GM21515 (cell line): ENCODE measurements around the gene RNF145.
"Not testable (repeated sequence)": the region's sequence is repeated elsewhere in the genome, so short reads cannot be mapped to it uniquely, and the experiment has no call there.

Experiments
- ATAC-seq: cut with Tn5 transposase; IDR thresholded peaks from one replicate; pipeline ENCODE4 v1.9.1; 2021; ENCODE audit not compliant: unreplicated experiment

RNF145 gene, protein sequence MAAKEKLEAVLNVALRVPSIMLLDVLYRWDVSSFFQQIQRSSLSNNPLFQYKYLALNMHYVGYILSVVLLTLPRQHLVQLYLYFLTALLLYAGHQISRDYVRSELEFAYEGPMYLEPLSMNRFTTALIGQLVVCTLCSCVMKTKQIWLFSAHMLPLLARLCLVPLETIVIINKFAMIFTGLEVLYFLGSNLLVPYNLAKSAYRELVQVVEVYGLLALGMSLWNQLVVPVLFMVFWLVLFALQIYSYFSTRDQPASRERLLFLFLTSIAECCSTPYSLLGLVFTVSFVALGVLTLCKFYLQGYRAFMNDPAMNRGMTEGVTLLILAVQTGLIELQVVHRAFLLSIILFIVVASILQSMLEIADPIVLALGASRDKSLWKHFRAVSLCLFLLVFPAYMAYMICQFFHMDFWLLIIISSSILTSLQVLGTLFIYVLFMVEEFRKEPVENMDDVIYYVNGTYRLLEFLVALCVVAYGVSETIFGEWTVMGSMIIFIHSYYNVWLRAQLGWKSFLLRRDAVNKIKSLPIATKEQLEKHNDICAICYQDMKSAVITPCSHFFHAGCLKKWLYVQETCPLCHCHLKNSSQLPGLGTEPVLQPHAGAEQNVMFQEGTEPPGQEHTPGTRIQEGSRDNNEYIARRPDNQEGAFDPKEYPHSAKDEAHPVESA

DNA sequence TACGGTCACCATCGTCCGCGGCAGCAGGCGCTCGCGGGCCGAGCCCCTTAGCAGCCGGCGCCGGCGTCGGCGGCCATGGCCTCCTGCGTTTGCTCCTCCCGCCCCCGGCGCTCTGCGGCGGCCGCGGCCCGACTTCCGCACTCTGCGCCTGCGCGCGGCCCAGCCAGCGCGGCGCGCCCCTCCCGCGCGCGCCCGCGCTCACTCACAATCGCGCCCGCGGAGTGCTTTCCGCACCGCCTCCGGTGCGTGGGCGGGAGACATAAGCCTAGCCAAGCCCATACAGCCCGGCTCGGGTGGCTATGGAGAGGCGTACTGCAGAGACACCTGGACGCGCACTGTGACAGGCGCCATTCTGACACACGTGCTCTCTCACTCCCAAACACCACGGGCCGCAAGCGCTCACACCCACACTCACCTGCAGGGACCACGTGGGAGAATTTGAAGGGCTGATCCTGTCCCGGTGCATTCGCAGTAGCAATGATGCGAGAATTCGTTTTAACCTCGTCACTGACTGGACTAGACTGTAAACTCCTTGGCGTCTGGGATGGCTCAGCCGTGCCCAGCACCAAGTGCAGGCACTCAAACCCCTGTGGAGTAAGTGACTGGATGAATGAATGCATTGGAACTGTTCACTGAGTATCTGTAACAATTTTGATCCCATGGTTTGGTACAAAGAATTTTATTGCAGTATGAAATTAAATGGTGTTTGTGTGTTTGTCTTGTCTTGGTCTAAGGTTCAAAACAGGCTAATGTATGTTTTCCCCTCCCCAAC lies at the start of gene RNF145:
RNF145 (minus strand) TSS at position 116 of the 772 bp plus-strand sequence. CDS start 5,936 bp downstream, outside the sequence.
- peak; percentile 69 for ATAC-seq

- no peak for ATAC-seq
Measured at GRCh38 chr5:159258361-159258760, 49.0 kb upstream of the RNF145 start.

DNA sequence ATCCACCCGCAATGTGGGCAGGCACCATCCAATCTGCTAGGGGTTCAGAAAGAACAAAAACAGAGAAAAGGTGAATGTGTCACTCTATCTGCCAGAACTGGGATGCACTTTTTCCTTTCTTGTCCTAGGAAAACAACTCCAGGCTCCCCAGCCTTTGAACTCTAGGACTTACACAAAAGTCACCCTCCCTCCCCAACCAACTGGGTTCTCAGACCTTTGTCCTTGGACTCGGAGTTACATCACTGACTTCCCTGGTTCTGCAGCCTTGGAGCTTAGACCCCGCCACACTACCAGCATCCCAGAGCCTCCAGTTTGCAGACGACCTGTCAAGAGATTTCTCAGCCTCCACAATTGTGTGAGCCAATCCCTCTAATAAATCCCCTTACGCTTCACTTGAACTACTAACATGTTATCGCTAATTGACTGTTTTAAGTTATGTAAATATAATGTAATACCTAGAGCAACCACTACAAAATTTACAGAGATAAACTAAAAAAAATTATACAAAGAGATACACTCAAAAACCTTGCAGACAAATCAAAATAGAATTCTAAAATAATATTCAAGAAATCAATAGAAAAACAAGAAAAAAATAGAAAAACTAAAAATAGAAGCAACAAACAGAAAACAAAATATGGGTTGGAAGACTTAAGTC lies 48.4 kb upstream of the RNF145 start:
- ATAC-seq = no peak

DNA sequence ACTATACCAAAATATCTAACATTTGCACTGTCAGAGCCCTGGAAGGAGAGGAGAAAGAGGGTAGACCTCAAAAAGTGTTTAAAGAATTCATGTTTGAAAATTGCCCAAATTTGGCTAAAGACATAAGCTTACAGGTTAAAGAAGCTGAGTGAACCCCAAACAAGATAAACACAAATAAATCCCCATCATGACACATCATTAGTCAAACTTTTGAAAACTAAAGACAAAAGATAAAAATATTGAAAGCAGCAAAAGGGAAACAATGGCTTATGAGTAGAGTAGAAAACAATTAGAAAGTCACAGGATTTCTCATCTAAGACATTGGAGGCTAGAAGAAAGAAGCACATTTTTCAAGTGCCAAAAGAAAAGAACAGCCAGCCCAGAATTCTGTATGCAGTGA lies 47.7 kb upstream of the RNF145 start:
- ATAC-seq = no peak

GRCh38 chr5:159252195-159252594 lies 42.8 kb upstream of the RNF145 start:
- ATAC-seq = no peak

- ATAC-seq = no peak
Measured at GRCh38 chr5:159249158-159249557, 39.8 kb upstream of the RNF145 start.

GRCh38 chr5:159244890-159245289 lies 35.5 kb upstream of the RNF145 start:
- no peak for ATAC-seq

DNA sequence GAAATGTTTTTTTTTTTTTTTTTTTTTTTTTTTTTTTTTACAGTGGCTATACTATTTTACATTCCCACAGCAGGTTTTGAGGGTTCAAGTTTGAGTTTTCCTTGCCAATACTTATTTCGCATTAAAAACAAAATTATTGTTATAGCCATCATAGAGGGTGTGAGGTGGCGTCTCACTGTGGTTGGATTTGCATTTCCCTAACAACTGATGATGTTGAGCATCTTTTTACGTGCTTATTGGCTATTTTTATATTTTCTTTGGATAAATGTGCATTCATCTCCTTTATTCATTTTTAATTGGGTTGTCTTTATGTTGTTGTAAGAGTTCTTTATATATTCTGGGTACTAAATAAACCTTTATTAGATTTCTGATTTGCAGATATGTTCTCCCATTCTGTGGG lies 34.8 kb upstream of the RNF145 start:
- no peak for ATAC-seq

GRCh38 chr5:159243385-159243784 lies 34.0 kb upstream of the RNF145 start:
- ATAC-seq = no peak

- no peak for ATAC-seq
Measured at GRCh38 chr5:159242656-159243055, 33.3 kb upstream of the RNF145 start.

GRCh38 chr5:159241946-159242552 lies 32.7 kb upstream of the RNF145 start:
- ATAC-seq = no peak

GRCh38 chr5:159240301-159240870 lies 31.0 kb upstream of the RNF145 start:
- ATAC-seq = no peak

DNA sequence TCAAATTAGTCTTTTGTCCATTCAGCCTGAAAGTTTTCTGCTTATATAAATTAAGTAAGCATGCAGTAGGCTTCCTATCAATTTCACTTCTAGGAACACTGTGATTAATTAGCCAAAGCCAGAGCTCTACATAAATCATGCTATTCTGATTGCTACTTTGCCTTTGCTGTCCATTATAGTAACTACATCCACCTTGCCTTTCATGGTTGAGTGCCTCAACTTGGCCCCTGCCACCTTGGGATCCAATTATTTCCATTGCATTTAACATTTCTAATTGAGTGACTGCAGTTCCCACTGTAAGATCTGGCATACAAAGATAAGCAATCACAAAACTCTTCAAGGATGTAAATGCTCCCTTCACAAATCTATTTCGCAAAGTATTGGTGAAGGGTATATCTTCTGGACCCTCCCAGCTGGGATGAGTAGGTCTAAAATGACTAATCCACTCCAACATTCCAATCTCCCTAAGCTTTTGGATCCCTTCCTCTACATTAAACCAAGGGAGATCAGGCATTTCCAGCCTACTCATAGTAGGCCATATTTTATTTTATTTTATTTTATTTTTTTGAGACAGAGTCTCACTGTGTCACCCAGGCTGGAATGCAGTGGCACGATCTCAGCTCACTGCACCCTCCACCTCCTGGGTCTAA lies 26.6 kb upstream of the RNF145 start:
- not testable (repeated sequence) for ATAC-seq

DNA sequence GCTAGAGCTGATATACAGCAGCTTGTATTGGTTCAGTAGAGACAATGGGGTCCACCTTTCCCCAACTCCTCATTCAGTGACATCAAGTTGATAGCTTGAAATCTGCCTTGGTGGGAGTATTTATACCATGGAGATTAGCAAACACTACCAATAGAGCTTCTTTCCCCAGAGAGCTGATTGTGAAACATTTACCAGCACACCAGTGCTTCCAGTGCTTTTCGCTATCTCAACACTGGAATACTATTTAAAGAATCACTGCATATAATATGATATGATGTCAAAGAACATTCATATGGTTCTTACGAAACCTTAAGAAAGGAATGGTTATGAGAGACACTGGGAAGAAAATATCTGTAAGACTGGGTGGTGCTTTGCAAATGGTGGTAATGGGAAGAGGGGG lies 21.8 kb upstream of the RNF145 start:
- no peak for ATAC-seq

- ATAC-seq = no peak
Measured at GRCh38 chr5:159230657-159231056, 21.3 kb upstream of the RNF145 start.

GRCh38 chr5:159228097-159228496 lies 18.7 kb upstream of the RNF145 start:
- ATAC-seq = not testable (repeated sequence)

DNA sequence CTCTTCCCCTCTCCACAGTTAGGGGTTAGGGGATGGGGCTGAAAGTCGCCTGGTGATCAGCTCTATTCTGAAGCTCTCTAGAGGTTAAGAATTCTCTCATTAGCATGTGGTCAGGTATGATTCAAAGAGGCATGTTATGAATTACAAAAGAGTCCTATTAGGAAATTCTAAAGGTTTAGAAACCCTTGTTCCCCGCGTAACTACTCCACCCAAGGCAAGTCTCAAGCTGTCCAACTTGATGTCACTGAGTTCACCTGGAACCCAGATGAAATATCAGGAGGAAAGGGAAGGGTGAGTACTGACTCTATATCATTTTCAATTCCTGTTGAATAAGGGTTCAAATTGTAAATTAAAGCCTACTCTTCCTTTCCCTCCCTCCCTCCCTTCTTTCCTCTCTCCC lies 18.1 kb upstream of the RNF145 start:
- no peak for ATAC-seq

DNA sequence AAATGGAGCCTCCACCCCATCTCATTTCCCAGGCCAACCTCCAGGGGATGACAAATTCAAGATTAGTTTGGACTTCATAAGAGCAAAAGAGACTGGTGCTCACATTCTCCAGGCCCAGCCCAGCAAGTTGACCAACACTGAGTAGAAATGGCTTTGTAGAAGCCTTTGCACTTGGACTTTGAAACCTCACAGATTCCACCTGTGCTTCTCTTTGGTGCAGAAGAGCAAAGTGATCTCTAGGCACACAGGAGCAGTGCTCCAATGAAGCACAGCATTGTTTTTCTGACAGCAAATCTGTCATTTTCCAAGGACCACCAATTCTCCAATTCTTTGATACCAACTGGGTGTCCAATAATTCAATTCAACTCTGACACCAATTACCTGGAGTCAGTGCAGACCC lies 17.1 kb upstream of the RNF145 start:
- no peak for ATAC-seq

- ATAC-seq = no peak
Measured at GRCh38 chr5:159224471-159224870, 15.1 kb upstream of the RNF145 start.

GRCh38 chr5:159223469-159223868 lies 14.1 kb upstream of the RNF145 start:
- no peak for ATAC-seq
